Stimulated activated memory B cell treated with anti-CD40 and anti-IgM and Interleukin-4, amounts not matched to agents 10 μg/mL and 1 μg/mL and 100 μg/mL, for 72 hours (primary cell): ENCODE measurements around the gene NSMCE1.
A peak's percentile ranks its signal among the peaks of the same experiment; 100 is the strongest.
"Not testable (repeated sequence)": the region's sequence is repeated elsewhere in the genome, so short reads cannot be mapped to it uniquely, and the experiment has no call there.

ENCODE experiments used
- ATAC-seq: fragments of 150-1000 bp; cut with Tn5 transposase; 2 replicates; pipeline ENCODE4 v1.10.0; 2021
- H3K27ac Mint-ChIP-seq: one replicate; pipeline ENCODE4 v1.8.0; 2022; ENCODE audit warnings: mild to moderate bottlenecking, mixed read lengths
- H3K27me3 Mint-ChIP-seq: one replicate; pipeline ENCODE4 v1.8.0; 2022; ENCODE audit warnings: mixed read lengths
- H3K36me3 Mint-ChIP-seq: one replicate; pipeline ENCODE4 v1.8.0; 2022; ENCODE audit warnings: mixed read lengths
- H3K4me1 Mint-ChIP-seq: one replicate; pipeline ENCODE4 v1.8.0; 2022; ENCODE audit warnings: mixed read lengths
- H3K4me3 Mint-ChIP-seq: one replicate; pipeline ENCODE4 v1.8.0; 2022; ENCODE audit warnings: mild to moderate bottlenecking, moderate library complexity, mixed read lengths
- H3K9me3 Mint-ChIP-seq: one replicate; pipeline ENCODE4 v1.8.0; 2022; ENCODE audit warnings: mixed read lengths

The NSMCE1 gene

DNA sequence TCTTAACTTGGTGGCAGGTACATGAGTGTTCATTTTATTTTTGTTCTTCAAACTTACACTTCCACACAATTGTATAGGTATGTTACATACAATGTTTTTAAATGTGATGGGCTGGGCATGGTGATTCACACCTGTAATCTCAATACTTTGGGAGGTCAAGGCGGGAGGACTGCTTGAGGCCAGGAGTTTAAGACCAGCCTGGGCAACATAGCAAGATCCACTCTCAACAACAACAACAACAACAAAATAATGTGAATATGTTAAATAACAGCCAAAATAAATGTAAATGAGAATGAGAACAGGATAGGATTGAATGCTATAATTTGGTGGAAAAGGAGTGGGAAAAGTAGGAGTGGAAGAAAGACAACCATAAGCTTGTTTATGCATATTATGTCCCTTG lies 2.6 kb downstream of the NSMCE1 start:
- no peak for ATAC-seq
- Mint-ChIP-seq H3K4me1 (peaks cover 50% of the 10 kb centered on the region), H3K36me3 (peaks cover 39% of the 10 kb centered on the region), H3K4me3 (no peak overlapping the region), H3K27ac (peak overlapping the region; percentile 36), H3K9me3 (peaks cover 2% of the 10 kb centered on the region), H3K27me3 (no peaks in the 10 kb centered on the region)

DNA sequence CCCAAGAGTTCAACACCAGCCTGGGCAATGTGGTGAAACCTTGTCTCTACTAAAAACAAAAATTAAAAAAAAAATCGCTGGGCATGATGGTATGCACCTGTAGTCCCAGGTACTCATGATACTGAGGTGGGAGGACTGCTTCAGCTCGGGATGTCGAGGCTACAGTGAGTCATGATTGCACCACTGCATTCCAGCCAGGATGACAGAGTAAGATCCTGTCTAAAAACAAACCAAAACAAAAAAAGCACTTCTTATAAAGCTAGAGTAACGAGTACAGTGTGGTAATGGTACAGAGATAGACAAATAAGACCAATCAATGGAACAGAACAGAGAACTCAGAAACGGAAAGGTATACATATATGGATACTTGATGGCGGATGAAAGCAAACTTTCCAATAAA lies 4.4 kb downstream of the NSMCE1 start:
- Mint-ChIP-seq H3K27ac (no peak overlapping the region), H3K27me3 (no peaks in the 10 kb centered on the region), H3K4me3 (no peak overlapping the region), H3K36me3 (peaks cover 49% of the 10 kb centered on the region), H3K4me1 (peaks cover 61% of the 10 kb centered on the region), H3K9me3 (peaks cover 2% of the 10 kb centered on the region)
- ATAC-seq, result no peak

DNA sequence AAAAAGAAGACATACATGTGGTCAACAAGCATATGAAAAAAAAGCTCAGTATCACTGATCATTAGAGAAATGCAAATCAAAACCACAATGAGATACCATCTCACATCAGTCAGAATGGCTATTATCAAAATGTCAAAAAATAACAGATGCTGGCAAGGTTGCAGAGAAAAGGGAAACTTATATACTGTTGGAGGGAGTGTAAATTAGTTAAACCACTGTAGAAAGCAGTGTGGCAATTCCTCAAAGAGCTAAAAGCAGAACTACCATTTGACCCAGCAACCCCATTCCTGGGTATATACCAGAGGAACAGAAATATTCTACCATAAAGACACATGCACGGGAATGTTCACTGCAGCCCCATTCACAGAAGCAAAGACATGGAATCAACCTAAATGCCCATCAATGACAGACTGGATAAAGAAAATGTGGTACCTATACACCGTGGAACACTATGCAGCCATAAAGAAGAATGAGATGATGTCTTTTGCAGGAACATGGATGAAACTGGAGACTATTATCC lies 5.6 kb downstream of the NSMCE1 start:
- peaks cover 71% of the 10 kb centered on the region for H3K4me1 Mint-ChIP-seq
- H3K36me3 Mint-ChIP-seq, result peaks cover 48% of the 10 kb centered on the region
- H3K27ac Mint-ChIP-seq, result peak overlapping the region; percentile 75
- not testable (repeated sequence) for H3K4me3 Mint-ChIP-seq, H3K27me3 Mint-ChIP-seq, H3K9me3 Mint-ChIP-seq
- ATAC-seq, result peak; percentile 20

DNA sequence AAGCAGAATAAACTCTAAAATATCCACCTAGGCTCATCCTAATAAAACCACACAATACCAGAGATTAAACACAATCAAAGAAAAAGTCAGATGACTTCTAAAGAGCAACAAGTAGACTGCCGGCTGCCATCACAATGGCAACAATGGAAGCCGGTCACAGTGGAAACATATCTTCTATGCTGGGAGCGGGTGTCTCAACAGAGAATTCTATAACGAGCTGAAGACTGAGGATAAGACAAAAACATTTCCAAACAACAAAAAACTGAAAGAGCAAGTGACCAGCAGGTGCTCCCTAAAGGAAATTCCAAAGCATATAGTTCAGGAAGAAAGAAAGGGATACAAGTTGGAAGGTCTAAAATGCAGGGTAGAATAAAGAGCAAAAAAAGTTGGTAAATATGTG lies 8.9 kb downstream of the NSMCE1 start:
- Mint-ChIP-seq H3K4me1 (peaks cover 66% of the 10 kb centered on the region), H3K9me3 (peaks cover 2% of the 10 kb centered on the region), H3K4me3 (no peak overlapping the region), H3K36me3 (peaks cover 66% of the 10 kb centered on the region), H3K27ac (peak overlapping the region; percentile 92), H3K27me3 (no peaks in the 10 kb centered on the region)
- ATAC-seq, result no peak

GRCh38 chr16:27258241-27258734 lies 10.3 kb downstream of the NSMCE1 start:
- Mint-ChIP-seq H3K4me3 (no peak overlapping the region), H3K27ac (peak overlapping the region; percentile 92), H3K27me3 (no peaks in the 10 kb centered on the region), H3K9me3 (peaks cover 2% of the 10 kb centered on the region), H3K4me1 (peaks cover 69% of the 10 kb centered on the region), H3K36me3 (peaks cover 62% of the 10 kb centered on the region)
- ATAC-seq, result no peak

GRCh38 chr16:27257271-27257670 lies 11.3 kb downstream of the NSMCE1 start:
- Mint-ChIP-seq H3K4me1 (peaks cover 69% of the 10 kb centered on the region), H3K4me3 (no peak overlapping the region), H3K36me3 (peaks cover 55% of the 10 kb centered on the region), H3K27me3 (no peaks in the 10 kb centered on the region), H3K27ac (peak overlapping the region; percentile 92), H3K9me3 (no peaks in the 10 kb centered on the region)
- no peak for ATAC-seq

GRCh38 chr16:27256861-27257260 lies 11.7 kb downstream of the NSMCE1 start:
- Mint-ChIP-seq H3K27ac (peak overlapping the region; percentile 92), H3K36me3 (peaks cover 58% of the 10 kb centered on the region), H3K27me3 (no peaks in the 10 kb centered on the region), H3K4me3 (no peak overlapping the region), H3K4me1 (peaks cover 69% of the 10 kb centered on the region), H3K9me3 (no peaks in the 10 kb centered on the region)
- ATAC-seq, result no peak

- Mint-ChIP-seq H3K27me3 (no peaks in the 10 kb centered on the region), H3K9me3 (no peaks in the 10 kb centered on the region), H3K4me1 (peaks cover 63% of the 10 kb centered on the region), H3K36me3 (peaks cover 64% of the 10 kb centered on the region), H3K4me3 (peak overlapping the region; percentile 68), H3K27ac (peak overlapping the region; percentile 92)
- ATAC-seq, result peak; percentile 93
These were observed 14.2 kb downstream of the NSMCE1 start for GRCh38 chr16:27254262-27254811.

DNA sequence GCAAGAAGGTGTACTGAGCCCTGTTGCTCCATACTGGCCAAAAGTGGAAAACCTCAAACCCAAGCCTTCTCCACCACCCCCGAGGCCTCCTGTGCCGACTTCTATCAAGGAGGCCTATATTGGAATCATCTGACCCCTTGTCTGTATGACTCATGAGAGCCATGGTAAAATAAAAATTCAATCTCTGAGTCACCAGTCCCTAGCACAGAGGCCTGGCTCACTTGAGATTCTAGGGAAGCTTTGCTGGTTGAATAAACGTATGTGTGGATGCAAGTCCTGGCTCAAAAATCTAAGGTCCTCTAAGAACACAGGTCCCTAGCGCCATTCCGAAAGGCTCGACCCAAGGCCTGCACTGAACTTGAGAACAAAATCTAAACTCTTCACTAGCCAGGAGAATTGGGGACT lies 15.0 kb downstream of the NSMCE1 start:
- Mint-ChIP-seq H3K36me3 (peaks cover 63% of the 10 kb centered on the region), H3K27ac (peak overlapping the region; percentile 92), H3K4me3 (peak overlapping the region; percentile 18), H3K27me3 (no peaks in the 10 kb centered on the region), H3K4me1 (peaks cover 59% of the 10 kb centered on the region), H3K9me3 (no peaks in the 10 kb centered on the region)
- peak; percentile 50 for ATAC-seq

GRCh38 chr16:27252206-27252585 lies 16.4 kb downstream of the NSMCE1 start:
- peaks cover 70% of the 10 kb centered on the region for H3K36me3 Mint-ChIP-seq
- H3K27ac Mint-ChIP-seq, result peak overlapping the region; percentile 92
- peaks cover 63% of the 10 kb centered on the region for H3K4me1 Mint-ChIP-seq
- H3K27me3 Mint-ChIP-seq, result no peaks in the 10 kb centered on the region
- H3K9me3 Mint-ChIP-seq, result peaks cover 5% of the 10 kb centered on the region
- no peak for ATAC-seq
- H3K4me3 Mint-ChIP-seq, result no peak overlapping the region

GRCh38 chr16:27251541-27252205 lies 16.9 kb downstream of the NSMCE1 start:
- peaks cover 67% of the 10 kb centered on the region for H3K36me3 Mint-ChIP-seq
- H3K4me1 Mint-ChIP-seq, result peaks cover 66% of the 10 kb centered on the region
- peaks cover 5% of the 10 kb centered on the region for H3K9me3 Mint-ChIP-seq
- no peaks in the 10 kb centered on the region for H3K27me3 Mint-ChIP-seq
- no peak overlapping the region for H3K4me3 Mint-ChIP-seq
- H3K27ac Mint-ChIP-seq, result peak overlapping the region; percentile 92
- peak; percentile 49 for ATAC-seq

DNA sequence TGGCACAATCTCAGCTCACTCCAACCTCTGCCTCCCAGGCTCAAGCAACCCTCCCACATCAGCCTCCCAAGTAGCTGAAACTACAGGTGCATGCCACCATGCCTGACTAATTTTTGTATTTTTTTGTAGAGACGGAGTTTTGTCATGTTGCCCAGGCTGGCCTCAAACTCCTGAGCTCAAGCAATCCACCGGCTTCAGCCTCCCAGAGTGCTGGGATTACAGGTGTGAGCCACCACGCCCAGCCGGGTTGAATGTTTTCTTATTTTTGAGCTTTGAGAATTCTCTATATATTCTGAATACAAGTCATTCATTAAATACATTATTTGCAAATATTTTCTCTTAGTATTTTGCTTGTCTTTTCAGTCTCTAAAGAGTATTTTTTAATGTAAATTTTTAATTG lies 19.7 kb downstream of the NSMCE1 start:
- H3K4me3 Mint-ChIP-seq, H3K9me3 Mint-ChIP-seq, ATAC-seq, H3K27me3 Mint-ChIP-seq, H3K27ac Mint-ChIP-seq: not testable (repeated sequence)
- H3K4me1 Mint-ChIP-seq, result peaks cover 50% of the 10 kb centered on the region
- H3K36me3 Mint-ChIP-seq, result peaks cover 49% of the 10 kb centered on the region

GRCh38 chr16:27248036-27248435 lies 20.5 kb downstream of the NSMCE1 start:
- Mint-ChIP-seq H3K4me1 (peaks cover 50% of the 10 kb centered on the region), H3K36me3 (peaks cover 49% of the 10 kb centered on the region), H3K4me3 (no peak overlapping the region), H3K9me3 (peaks cover 5% of the 10 kb centered on the region), H3K27me3 (no peaks in the 10 kb centered on the region), H3K27ac (peak overlapping the region; percentile 72)
- no peak for ATAC-seq

- H3K4me1 Mint-ChIP-seq, result peaks cover 48% of the 10 kb centered on the region
These were observed 21.5 kb downstream of the NSMCE1 start for GRCh38 chr16:27247076-27247475.

GRCh38 chr16:27246439-27246838 lies 22.1 kb downstream of the NSMCE1 start:
- no peak for ATAC-seq

More at GRCh38 chr16:27247076-27247475, 21.5 kb downstream of the NSMCE1 start:
- H3K27ac Mint-ChIP-seq, result peak overlapping the region; percentile 72
- ATAC-seq, H3K27me3 Mint-ChIP-seq, H3K4me3 Mint-ChIP-seq, H3K9me3 Mint-ChIP-seq: not testable (repeated sequence)
- H3K36me3 Mint-ChIP-seq, result peaks cover 43% of the 10 kb centered on the region

More at GRCh38 chr16:27246439-27246838, 22.1 kb downstream of the NSMCE1 start:
- no peak overlapping the region for H3K4me3 Mint-ChIP-seq
- H3K36me3 Mint-ChIP-seq, result peaks cover 44% of the 10 kb centered on the region
- H3K4me1 Mint-ChIP-seq, result peaks cover 42% of the 10 kb centered on the region
- no peaks in the 10 kb centered on the region for H3K27me3 Mint-ChIP-seq
- peak overlapping the region; percentile 72 for H3K27ac Mint-ChIP-seq
- H3K9me3 Mint-ChIP-seq, result peaks cover 5% of the 10 kb centered on the region
